SK-N-SH (cell line): ENCODE measurements around the gene TRIM62.

Source experiments
- CHD2 ChIP-seq: fragments of 150-350 bp; IDR thresholded peaks from 2 replicates; pipeline ENCODE4 v1.6.1; 2018; ENCODE audit warnings: low read length; ENCODE audit not compliant: partially characterized antibody
- EZH2phosphoT487 ChIP-seq: fragments of 200-600 bp; sonication (generic); IDR thresholded peaks from 2 replicates; pipeline ENCODE4 v1.6.1; 2017; ENCODE audit warnings: low read depth, mixed run types, mild to moderate bottlenecking, antibody characterized with exemption, moderate library complexity, borderline replicate concordance
- GATA2 ChIP-seq: sonication (generic); formaldehyde crosslinking; IDR thresholded peaks from 2 replicates; pipeline ENCODE4 v1.5.0; 2020; ENCODE audit warnings: mild to moderate bottlenecking, missing genetic modification reagents
- RCOR1 ChIP-seq: fragments of 150-350 bp; IDR thresholded peaks from 2 replicates; pipeline ENCODE4 v1.6.1; 2017; ENCODE audit warnings: antibody characterized with exemption, low read length
- RXRA ChIP-seq: IDR thresholded peaks from 2 replicates; pipeline ENCODE4 v1.4.0; 2012; ENCODE audit warnings: low read depth, mild to moderate bottlenecking, borderline replicate concordance
- SIN3A ChIP-seq: IDR thresholded peaks from 2 replicates; pipeline ENCODE4 v1.6.1; 2012; ENCODE audit warnings: low read depth, mild to moderate bottlenecking, low read length, moderate library complexity, borderline replicate concordance
- TCF12 ChIP-seq: IDR thresholded peaks from 2 replicates; pipeline ENCODE4 v1.4.0; 2012
- YY1 ChIP-seq: IDR thresholded peaks from 2 replicates; pipeline ENCODE4 v1.4.0; 2012; ENCODE audit warnings: low read depth, mild to moderate bottlenecking
- TF ChIP-seq, protein P1 (sequence below): fragments of 200-600 bp; sonication (generic); IDR thresholded peaks from 2 replicates; pipeline ENCODE4 v1.6.1; 2017; ENCODE audit warnings: antibody characterized with exemption, mild to moderate bottlenecking, moderate library complexity

DNA sequence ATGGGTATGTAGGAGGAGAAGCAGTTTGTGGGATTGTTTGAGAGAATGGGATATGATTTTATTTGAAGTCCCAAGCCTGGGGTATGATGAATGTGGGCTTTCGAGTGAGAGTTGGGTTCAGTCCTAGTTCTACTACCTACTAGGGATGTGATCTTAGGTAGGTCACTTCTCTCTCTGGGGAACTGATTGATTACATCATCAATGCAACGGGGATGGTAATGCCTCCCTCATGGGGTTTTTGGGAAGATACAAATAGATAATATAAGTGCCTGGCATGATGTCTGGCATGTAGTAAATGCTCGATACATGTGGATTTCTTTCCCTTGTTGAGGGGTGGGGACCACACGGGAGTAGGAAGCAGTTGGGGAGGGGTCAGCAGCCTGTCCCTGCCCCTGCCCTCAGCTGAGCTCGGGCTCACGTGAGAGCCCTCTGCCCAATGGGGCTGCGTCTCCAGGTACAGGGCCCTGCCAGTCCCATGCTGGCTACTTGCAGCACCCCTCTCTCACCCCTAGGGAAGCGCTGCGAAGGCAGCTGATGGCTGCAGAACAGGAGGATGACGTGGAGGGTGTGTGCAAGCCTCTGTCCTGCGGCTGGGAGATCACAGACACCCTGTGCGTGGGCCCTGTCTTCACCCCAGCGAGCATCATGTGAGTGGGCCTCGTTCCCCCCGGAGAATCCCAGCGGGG is 62.2 kb downstream of the TRIM62 start:
- TF ChIP-seq GATA2 (CRISPR knock-in tag) (no peak), EZH2phosphoT487 (no peak), TCF12 (no peak), YY1 (no peak), CHD2 (no peak), SIN3A (no peak), RXRA (no peak), RCOR1 (no peak)
- TF ChIP-seq, protein P1, sequence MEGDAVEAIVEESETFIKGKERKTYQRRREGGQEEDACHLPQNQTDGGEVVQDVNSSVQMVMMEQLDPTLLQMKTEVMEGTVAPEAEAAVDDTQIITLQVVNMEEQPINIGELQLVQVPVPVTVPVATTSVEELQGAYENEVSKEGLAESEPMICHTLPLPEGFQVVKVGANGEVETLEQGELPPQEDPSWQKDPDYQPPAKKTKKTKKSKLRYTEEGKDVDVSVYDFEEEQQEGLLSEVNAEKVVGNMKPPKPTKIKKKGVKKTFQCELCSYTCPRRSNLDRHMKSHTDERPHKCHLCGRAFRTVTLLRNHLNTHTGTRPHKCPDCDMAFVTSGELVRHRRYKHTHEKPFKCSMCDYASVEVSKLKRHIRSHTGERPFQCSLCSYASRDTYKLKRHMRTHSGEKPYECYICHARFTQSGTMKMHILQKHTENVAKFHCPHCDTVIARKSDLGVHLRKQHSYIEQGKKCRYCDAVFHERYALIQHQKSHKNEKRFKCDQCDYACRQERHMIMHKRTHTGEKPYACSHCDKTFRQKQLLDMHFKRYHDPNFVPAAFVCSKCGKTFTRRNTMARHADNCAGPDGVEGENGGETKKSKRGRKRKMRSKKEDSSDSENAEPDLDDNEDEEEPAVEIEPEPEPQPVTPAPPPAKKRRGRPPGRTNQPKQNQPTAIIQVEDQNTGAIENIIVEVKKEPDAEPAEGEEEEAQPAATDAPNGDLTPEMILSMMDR: no peak
